Measurements from ENCODE around the gene OSBPL3. TPM values are rescaled to one million over a fixed set of nuclear protein-coding genes. Genes with fewer than 3 reads are reported as not detected.

OSBPL3 gene
- polyA plus RNA-seq, 12 donors: 2.5 to 10.3 (median 4.9) TPM; not detected in 1

- DNase-seq: no peak
Measured at GRCh38 chr7:24828891-24829661, 150.9 kb downstream of the OSBPL3 start.

- no peak for DNase-seq
Measured at GRCh38 chr7:24827589-24827988, 152.4 kb downstream of the OSBPL3 start.

GRCh38 chr7:24827027-24827426, 153.0 kb downstream of the OSBPL3 start:
- DNase-seq: no peak

- DNase-seq: no peak
Measured at GRCh38 chr7:24826662-24827020, 153.3 kb downstream of the OSBPL3 start.

- no peak for DNase-seq
Measured at GRCh38 chr7:24825931-24826661, 153.9 kb downstream of the OSBPL3 start.

GRCh38 chr7:24825381-24825794, 154.6 kb downstream of the OSBPL3 start:
- DNase-seq: no peak

GRCh38 chr7:24824896-24825295, 155.1 kb downstream of the OSBPL3 start:
- DNase-seq: no peak

GRCh38 chr7:24824400-24824799, 155.6 kb downstream of the OSBPL3 start:
- no peak for DNase-seq

GRCh38 chr7:24821754-24822054, 158.3 kb downstream of the OSBPL3 start:
- no peak for DNase-seq

GRCh38 chr7:24821045-24821753, 158.8 kb downstream of the OSBPL3 start:
- DNase-seq: no peak

GRCh38 chr7:24820730-24821044, 159.3 kb downstream of the OSBPL3 start:
- DNase-seq: no peak

- peak; percentile 82 for DNase-seq
Measured at GRCh38 chr7:24819916-24820689, 159.9 kb downstream of the OSBPL3 start.

- DNase-seq: no peak
Measured at GRCh38 chr7:24817339-24817738, 162.6 kb downstream of the OSBPL3 start.

GRCh38 chr7:24816868-24817267, 163.1 kb downstream of the OSBPL3 start:
- DNase-seq: no peak

- peak; percentile 59 for DNase-seq
Measured at GRCh38 chr7:24812305-24812945, 167.6 kb downstream of the OSBPL3 start.

GRCh38 chr7:24808518-24808917, 171.5 kb downstream of the OSBPL3 start:
- no peak for DNase-seq

GRCh38 chr7:24802300-24802699, 177.7 kb downstream of the OSBPL3 start:
- no peak for DNase-seq

- DNase-seq: no peak
Measured at GRCh38 chr7:24801883-24802282, 178.1 kb downstream of the OSBPL3 start.

- no peak for DNase-seq
Measured at GRCh38 chr7:24800667-24801066, 179.3 kb downstream of the OSBPL3 start.

- no peak for DNase-seq
Measured at GRCh38 chr7:24800073-24800472, 179.9 kb downstream of the OSBPL3 start.

- DNase-seq: no peak
Measured at GRCh38 chr7:24799506-24799905, 180.5 kb downstream of the OSBPL3 start.

- DNase-seq: no peak
Measured at GRCh38 chr7:24798261-24798660, 181.7 kb downstream of the OSBPL3 start.
